SU-DHL-6 (cell line): Measurements from ENCODE around the gene TP53AIP1.

Experiments
- H2AFZ ChIP-seq: fragments of 200-600 bp; sonication (generic); 2 replicates; pipeline ENCODE4 v1.6.1; 2014; ENCODE audit warnings: low read depth, mild to moderate bottlenecking, moderate library complexity, mixed read lengths, antibody characterized with exemption, low read length; ENCODE audit not compliant: severe bottlenecking
- H3F3A ChIP-seq: fragments of 200-600 bp; shearing (Covaris generic); 2 replicates; pipeline ENCODE4 v1.6.0; 2016; ENCODE audit warnings: antibody characterized with exemption, mild to moderate bottlenecking; ENCODE audit not compliant: insufficient read depth
- H3K27ac ChIP-seq: fragments of 200-600 bp; sonication (generic); 2 replicates; pipeline ENCODE4 v1.5.1; 2016; ENCODE audit warnings: low read depth, mild to moderate bottlenecking, low read length, moderate library complexity, mixed read lengths
- H3K27me3 ChIP-seq: fragments of 200-600 bp; sonication (generic), shearing (Covaris generic); 2 replicates; pipeline ENCODE4 v1.6.0; 2014; ENCODE audit warnings: mild to moderate bottlenecking, low read length
- H3K36me3 ChIP-seq: fragments of 200-600 bp; sonication (generic); 2 replicates; pipeline ENCODE4 v1.6.1; 2014; ENCODE audit warnings: mild to moderate bottlenecking, low read length, mixed read lengths
- H3K4me2 ChIP-seq: fragments of 300-600, 200-600 bp; shearing (Covaris generic), sonication (generic); 2 replicates; pipeline ENCODE4 v1.6.0; 2014; ENCODE audit warnings: low read length, low read depth, mild to moderate bottlenecking; ENCODE audit not compliant: poor library complexity, severe bottlenecking
- H3K4me3 ChIP-seq: fragments of 200-600 bp; sonication (generic); 2 replicates; pipeline ENCODE4 v1.5.1; 2014; ENCODE audit warnings: antibody characterized with exemption, low read length, mild to moderate bottlenecking, mixed read lengths; ENCODE audit not compliant: insufficient read depth, poor library complexity, severe bottlenecking
- H3K79me2 ChIP-seq: fragments of 200-600 bp; sonication (generic); 2 replicates; pipeline ENCODE4 v1.6.1; 2014; ENCODE audit warnings: mild to moderate bottlenecking, low read length, moderate library complexity; ENCODE audit not compliant: insufficient read depth
- H3K9ac ChIP-seq: fragments of 200-600 bp; sonication (generic); 2 replicates; pipeline ENCODE4 v1.7.0; 2014; ENCODE audit warnings: mild to moderate bottlenecking, low read length
- H3K9me2 ChIP-seq: fragments of 200-600 bp; sonication (generic); replicated peaks from 2 replicates; pipeline ENCODE4 v1.6.1; 2014; ENCODE audit warnings: low read length; ENCODE audit not compliant: insufficient read depth
- H3K9me3 ChIP-seq: fragments of 200-600 bp; sonication (generic); 2 replicates; pipeline ENCODE4 v1.6.1; 2014; ENCODE audit warnings: low read length, mixed read lengths; ENCODE audit not compliant: insufficient read depth
- H4K20me1 ChIP-seq: fragments of 200-600 bp; sonication (generic); 2 replicates; pipeline ENCODE4 v1.6.1; 2014; ENCODE audit warnings: low read depth, mild to moderate bottlenecking, antibody characterized with exemption, low read length, moderate library complexity, mixed read lengths
- CTCF ChIP-seq: fragments of 200-600 bp; sonication (generic); IDR thresholded peaks from one replicate; pipeline ENCODE4 v1.5.1; 2017; ENCODE audit warnings: antibody characterized with exemption, mild to moderate bottlenecking, low read length, moderate library complexity; ENCODE audit not compliant: insufficient read depth, poor library complexity, severe bottlenecking
- EZH2phosphoT487 ChIP-seq: fragments of 200-600 bp; sonication (generic), shearing (Covaris generic); conservative IDR thresholded peaks from 2 replicates; pipeline ENCODE4 v1.6.1; 2018; ENCODE audit warnings: mild to moderate bottlenecking, antibody characterized with exemption, low read length, moderate library complexity, mixed read lengths

Gene TP53AIP1

GRCh38 chr11:128915149-128915521, 27.5 kb downstream of the TP53AIP1 start:
- Histone ChIP-seq H3F3A (no peaks in the 10 kb centered on the region), H3K36me3 (no peaks in the 10 kb centered on the region), H3K9ac (no peak overlapping the region), H4K20me1 (no peaks in the 10 kb centered on the region), H3K27me3 (no peaks in the 10 kb centered on the region), H3K27ac (no peak overlapping the region), H3K79me2 (no peaks in the 10 kb centered on the region), H3K9me2 (no peaks in the 10 kb centered on the region), H3K4me3 (no peak overlapping the region), H2AFZ (no peak overlapping the region), H3K9me3 (no peaks in the 10 kb centered on the region), H3K4me2 (no peak overlapping the region)
- TF ChIP-seq EZH2phosphoT487: no peak
- TF ChIP-seq CTCF: no peak

- Histone ChIP-seq H2AFZ (no peak overlapping the region), H3K4me2 (no peak overlapping the region), H3K27me3 (no peaks in the 10 kb centered on the region), H3K9me3 (no peaks in the 10 kb centered on the region), H3K9me2 (no peaks in the 10 kb centered on the region), H4K20me1 (no peaks in the 10 kb centered on the region), H3K4me3 (no peak overlapping the region), H3K9ac (no peak overlapping the region), H3F3A (no peaks in the 10 kb centered on the region), H3K27ac (no peak overlapping the region), H3K79me2 (no peaks in the 10 kb centered on the region), H3K36me3 (no peaks in the 10 kb centered on the region)
- TF ChIP-seq CTCF (no peak), EZH2phosphoT487 (no peak)
These were observed 28.2 kb downstream of the TP53AIP1 start for GRCh38 chr11:128914216-128915148.

GRCh38 chr11:128913806-128914205, 28.9 kb downstream of the TP53AIP1 start:
- H3K4me3 ChIP-seq: no peak overlapping the region
- no peaks in the 10 kb centered on the region for H3K27me3 ChIP-seq
- H3K9ac ChIP-seq: no peak overlapping the region
- no peaks in the 10 kb centered on the region for H3K79me2 ChIP-seq
- TF ChIP-seq CTCF: no peak
- TF ChIP-seq EZH2phosphoT487: no peak
- no peaks in the 10 kb centered on the region for H3K9me2 ChIP-seq
- no peaks in the 10 kb centered on the region for H4K20me1 ChIP-seq
- H3K9me3 ChIP-seq: no peaks in the 10 kb centered on the region
- no peaks in the 10 kb centered on the region for H3F3A ChIP-seq
- no peak overlapping the region for H3K27ac ChIP-seq
- no peaks in the 10 kb centered on the region for H3K36me3 ChIP-seq
- H3K4me2 ChIP-seq: no peak overlapping the region
- no peak overlapping the region for H2AFZ ChIP-seq
